H1 (cell line): ENCODE data around the gene MARCOL. TPM values are rescaled to one million over a fixed set of nuclear protein-coding genes. Genes with fewer than 3 reads are reported as not detected.

Experiments
- CTCF ChIA-PET: fragments of 300-600 bp; sonication (Branson Sonifier 250); formaldehyde crosslinking; loops from one replicate; lab custom pipeline; 2021; ENCODE audit not compliant: partially characterized antibody; lab: Charles Lee
- POLR2A ChIA-PET: fragments of 300-600 bp; sonication (Branson Sonifier 250); formaldehyde crosslinking; loops from one replicate; lab custom pipeline; 2021; ENCODE audit warnings: inconsistent platforms; ENCODE audit not compliant: partially characterized antibody; lab: Charles Lee
- DNase-seq, 2 experiments: peaks; one replicate each; pipeline versions ENCODE4 v3.0.0 to v3.0.0-alpha.2; 2010 to 2022; ENCODE audit warnings: low spot score in 2 of 2, low read depth in 1 of 2, mixed read lengths in 1 of 2
- FAIRE-seq: peaks from 2 replicates; lab custom pipeline; 2011; peaks lifted over from hg19 to GRCh38; lab: Jason Lieb, UNC
- H2AFZ ChIP-seq: 2 replicates; pipeline ENCODE4 v1.8.1; 2012; ENCODE audit warnings: low read length, inconsistent platforms
- H2AK5ac ChIP-seq: 2 replicates; pipeline ENCODE4 v1.6.1; 2013; ENCODE audit warnings: low read depth, low read length
- H2BK120ac ChIP-seq: replicated peaks from 2 replicates; pipeline ENCODE3; 2013; ENCODE audit warnings: low read depth, low read length, inconsistent platforms
- H2BK12ac ChIP-seq: 2 replicates; pipeline ENCODE4 v1.6.1; 2013; ENCODE audit warnings: low read depth, low read length
- H2BK15ac ChIP-seq: 2 replicates; pipeline ENCODE4 v1.6.1; 2013; ENCODE audit warnings: low read length
- H2BK20ac ChIP-seq: 2 replicates; pipeline ENCODE4 v1.6.1; 2013; ENCODE audit warnings: low read length
- H2BK5ac ChIP-seq: 2 replicates; pipeline ENCODE4 v1.6.1; 2013; ENCODE audit warnings: low read depth, low read length
- H3K14ac ChIP-seq: 2 replicates; pipeline ENCODE4 v1.6.1; 2013; ENCODE audit warnings: inconsistent platforms; ENCODE audit not compliant: insufficient read length
- H3K18ac ChIP-seq: 2 replicates; pipeline ENCODE4 v1.6.1; 2013; ENCODE audit warnings: low read length; ENCODE audit errors: extremely low read depth
- H3K23ac ChIP-seq: 2 replicates; pipeline ENCODE4 v1.6.1; 2013; ENCODE audit warnings: inconsistent platforms; ENCODE audit not compliant: insufficient read length
- H3K23me2 ChIP-seq: 2 replicates; pipeline ENCODE4 v1.6.1; 2013; ENCODE audit warnings: low read depth, low read length
- H3K27ac ChIP-seq: 2 replicates; pipeline ENCODE4 v1.6.1; 2011; ENCODE audit warnings: low read depth, low read length, inconsistent platforms
- H3K27me3 ChIP-seq, 4 experiments: replicated peaks in 1 of 4; 1 replicate in 1 of 4; 2 replicates in 3 of 4; pipeline versions ENCODE4 v1.6.1 to v1.8.1; 2011 to 2013; ENCODE audit warnings: low read length in 3 of 4, mild to moderate bottlenecking in 3 of 4, inconsistent platforms in 2 of 4, mixed read lengths in 2 of 4, moderate library complexity in 1 of 4; ENCODE audit not compliant: control insufficient read depth in 3 of 4, insufficient read depth in 3 of 4; ENCODE audit errors: extremely low read depth in 1 of 4
- H3K36me3 ChIP-seq, 4 experiments: 2 replicates each; pipeline versions ENCODE4 v1.6.1 to v1.8.1; 2011 to 2013; ENCODE audit warnings: mild to moderate bottlenecking in 4 of 4, low read length in 3 of 4, moderate library complexity in 2 of 4, control low read depth in 1 of 4, inconsistent platforms in 1 of 4; ENCODE audit not compliant: insufficient read depth in 4 of 4, control insufficient read depth in 2 of 4
- H3K4ac ChIP-seq: replicated peaks from 2 replicates; pipeline ENCODE3; 2013; ENCODE audit warnings: low read length, low read depth, mixed read lengths, inconsistent platforms; ENCODE audit not compliant: insufficient read length
- H3K4me1 ChIP-seq, 4 experiments: replicated peaks in 1 of 4; 1 replicate in 1 of 4; 2 replicates in 3 of 4; pipeline versions ENCODE4 v1.6.1 to v1.8.1; 2011 to 2013; ENCODE audit warnings: low read length in 3 of 4, inconsistent platforms in 2 of 4, mixed read lengths in 1 of 4; ENCODE audit not compliant: insufficient read depth in 4 of 4, control insufficient read depth in 3 of 4
- H3K4me2 ChIP-seq, 2 experiments: 2 replicates each; pipeline versions ENCODE4 v1.6.1 to v1.8.1; 2011 to 2013; ENCODE audit warnings: low read depth in 2 of 2, low read length in 2 of 2, control low read depth in 1 of 2, inconsistent platforms in 1 of 2, mild to moderate bottlenecking in 1 of 2; ENCODE audit not compliant: insufficient read depth in 1 of 2
- H3K4me3 ChIP-seq, 4 experiments: fragments of 200-600, 300-600 bp in 1 of 4; sonication (generic), shearing (Covaris generic), sonication (Bioruptor Twin) in 1 of 4; 2 replicates each; pipeline versions ENCODE4 v1.5.1 to v1.8.1; 2011 to 2016; ENCODE audit warnings: low read length in 4 of 4, low read depth in 3 of 4, control low read depth in 2 of 4, inconsistent platforms in 2 of 4, mild to moderate bottlenecking in 2 of 4, mixed read lengths in 1 of 4, moderate library complexity in 1 of 4; ENCODE audit not compliant: insufficient read depth in 2 of 4; ENCODE audit errors: extremely low read depth in 1 of 4
- H3K56ac ChIP-seq: replicated peaks from 2 replicates; pipeline ENCODE3; 2013; ENCODE audit warnings: low read depth, mild to moderate bottlenecking, mixed read lengths, low read length, inconsistent platforms; ENCODE audit not compliant: insufficient read length
- H3K79me1 ChIP-seq: 2 replicates; pipeline ENCODE4 v1.6.1; 2013; ENCODE audit warnings: low read depth, low read length, control low read depth
- H3K79me2 ChIP-seq, 2 experiments: 2 replicates each; pipeline versions ENCODE4 v1.6.1 to v1.8.1; 2012 to 2013; ENCODE audit warnings: low read length in 2 of 2, mild to moderate bottlenecking in 2 of 2, inconsistent platforms in 1 of 2; ENCODE audit not compliant: insufficient read depth in 2 of 2, control insufficient read depth in 1 of 2
- H3K9ac ChIP-seq, 4 experiments: replicated peaks in 1 of 4; 1 replicate in 1 of 4; 2 replicates in 3 of 4; pipeline versions ENCODE4 v1.6.1 to v1.8.1; 2011 to 2013; ENCODE audit warnings: low read depth in 3 of 4, low read length in 3 of 4, control low read depth in 2 of 4, mild to moderate bottlenecking in 2 of 4, moderate library complexity in 2 of 4, inconsistent platforms in 1 of 4; ENCODE audit errors: extremely low read depth in 1 of 4
- H3K9me3 ChIP-seq, 2 experiments: 2 replicates each; pipeline versions ENCODE4 v1.6.1 to v1.8.1; 2012 to 2013; ENCODE audit warnings: mild to moderate bottlenecking in 2 of 2, moderate library complexity in 2 of 2, control low read depth in 1 of 2, inconsistent platforms in 1 of 2, low read depth in 1 of 2, low read length in 1 of 2, mixed read lengths in 1 of 2; ENCODE audit not compliant: insufficient read depth in 2 of 2
- H4K20me1 ChIP-seq, 2 experiments: replicated peaks in 1 of 2; 2 replicates each; pipeline versions ENCODE3 to v1.8.1; 2011 to 2013; ENCODE audit warnings: inconsistent platforms in 2 of 2, low read length in 2 of 2, mild to moderate bottlenecking in 1 of 2; ENCODE audit not compliant: insufficient read depth in 2 of 2, control insufficient read depth in 1 of 2
- H4K5ac ChIP-seq: 2 replicates; pipeline ENCODE4 v1.6.1; 2013; ENCODE audit warnings: low read length, low read depth, mixed read lengths, inconsistent platforms; ENCODE audit not compliant: insufficient read length
- H4K8ac ChIP-seq: 2 replicates; pipeline ENCODE4 v1.8.0; 2013; ENCODE audit warnings: mild to moderate bottlenecking, moderate library complexity, low read length, inconsistent platforms; ENCODE audit not compliant: insufficient read depth; ENCODE audit errors: extremely low read depth
- H4K91ac ChIP-seq: replicated peaks from 2 replicates; pipeline ENCODE3; 2013; ENCODE audit warnings: low read length, mixed read lengths, inconsistent platforms; ENCODE audit not compliant: insufficient read length
- ATF2 ChIP-seq: IDR thresholded peaks from 2 replicates; pipeline ENCODE4 v1.6.1; 2012; ENCODE audit warnings: low read length, inconsistent platforms
- BACH1 ChIP-seq: IDR thresholded peaks from 2 replicates; pipeline ENCODE4 v1.6.1; 2012; ENCODE audit warnings: low read length, improper control_type of control experiment
- CHD2 ChIP-seq: IDR thresholded peaks from 2 replicates; pipeline ENCODE4 v1.6.1; 2012; ENCODE audit warnings: low read length, improper control_type of control experiment
- CREB1 ChIP-seq: IDR thresholded peaks from 2 replicates; pipeline ENCODE4 v1.6.1; 2012; ENCODE audit warnings: inconsistent platforms
- EGR1 ChIP-seq: IDR thresholded peaks from 2 replicates; pipeline ENCODE4 v1.6.1; 2011; ENCODE audit warnings: low read depth, low read length, borderline replicate concordance
- MAFK ChIP-seq: IDR thresholded peaks from 2 replicates; pipeline ENCODE4 v1.6.1; 2012; ENCODE audit warnings: low read depth, mild to moderate bottlenecking, improper control_type of control experiment, low read length
- POU5F1 ChIP-seq: IDR thresholded peaks from 2 replicates; pipeline ENCODE4 v1.6.1; 2011; ENCODE audit warnings: low read depth, mild to moderate bottlenecking, low read length, moderate library complexity
- RBBP5 ChIP-seq: IDR thresholded peaks from 2 replicates; pipeline ENCODE4 v1.7.1; 2012; ENCODE audit warnings: low read depth, mild to moderate bottlenecking, inconsistent platforms, low read length, moderate library complexity, borderline replicate concordance
- SIRT6 ChIP-seq: IDR thresholded peaks from one replicate; pipeline ENCODE4 v1.7.1; 2012; ENCODE audit warnings: low read length, inconsistent platforms
- SP4 ChIP-seq: IDR thresholded peaks from 2 replicates; pipeline ENCODE4 v1.6.1; 2012; ENCODE audit warnings: low read length, inconsistent platforms
- TAF1 ChIP-seq: IDR thresholded peaks from 2 replicates; pipeline ENCODE4 v1.6.1; 2011; ENCODE audit warnings: mild to moderate bottlenecking, low read depth, low read length
- TBP ChIP-seq: IDR thresholded peaks from 2 replicates; pipeline ENCODE4 v1.6.1; 2011; ENCODE audit warnings: low read depth, low read length, improper control_type of control experiment
- WGBS, 2 experiments: shearing (Covaris generic) in 1 of 2; methylation state at CpG; one replicate each; pipeline versions ENCODE4 v1.1.6 to v1.1.7; 2013 to 2015; ENCODE audit warnings: low lambda C conversion rate in 2 of 2, mixed read lengths in 2 of 2, inconsistent platforms in 1 of 2, low coverage in 1 of 2, missing lambda C conversion rate in 1 of 2; ENCODE audit not compliant: insufficient replicate concordance in 2 of 2, insufficient coverage in 1 of 2, insufficient read length in 1 of 2; ENCODE audit errors: extremely low coverage in 1 of 2, missing lambda C conversion rate in 1 of 2; 5-methylcytosine and 5-hydroxymethylcytosine counted together
- long read RNA-seq, 2 experiments: library from RNA in 1 of 2; library from capped mRNA in 1 of 2; stranded (forward); transcript quantifications; one replicate each; pipeline ENCODE4 v2.0.0, GENCODE V29; 2021; ENCODE audit warnings: inconsistent platforms in 1 of 2
- polyA minus RNA-seq, 3 experiments: library from RNA; depleted of rRNA, polyadenylated mRNA; stranded (reverse); fragments of >200 nt; gene quantifications; 1 replicate in 2 of 3; 2 replicates in 1 of 3; pipeline ENCODE4 v1.2.3, GENCODE V29; 2011
- polyA plus RNA-seq, 7 experiments: library from polyadenylated mRNA; depleted of rRNA in 3 of 7; stranded (reverse) in 5 of 7; unstranded in 2 of 7; fragments of >200 nt in 5 of 7; fragments of 200-250 nt in 2 of 7; gene quantifications; 1 replicate in 5 of 7; 2 replicates in 1 of 7; 4 replicates in 1 of 7; pipeline versions ENCODE4 v1.2.1 to v1.2.3, GENCODE V29; 2011 to 2013; ENCODE audit warnings: missing spikeins in 2 of 7, mixed read lengths in 2 of 7
- total RNA-seq: library from RNA; stranded (reverse); fragmentation: NEBNext Ultra II Directional; extraction: Animal tissue kit (Norgen Biotek cat#: 25700); gene quantifications from 2 replicates; pipeline ENCODE4 v1.2.1, GENCODE V29; 2021

Gene MARCOL, protein sequence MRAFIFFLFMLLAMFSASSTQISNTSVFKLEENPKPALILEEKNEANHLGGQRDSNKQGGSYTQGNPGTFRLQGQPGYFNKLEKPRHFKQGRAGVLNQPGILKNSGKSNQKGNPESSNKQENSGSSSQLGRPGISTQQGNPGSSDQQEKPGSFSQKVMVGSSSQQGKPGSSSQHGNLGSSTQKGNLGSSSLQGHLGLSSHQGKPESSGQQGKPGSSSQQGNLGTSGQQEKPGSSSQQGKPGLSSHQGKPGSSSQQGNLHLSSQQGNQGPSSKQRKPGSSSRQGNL
- total RNA-seq (not detected in 2 replicates), polyA plus RNA-seq (2011; rRNA removed) (not detected in 2 replicates), polyA minus RNA-seq (2011; rRNA and poly(A)+ RNA removed) (not detected in 2 replicates)
- not detected for polyA plus RNA-seq (2011; cell fraction: cytosol; rRNA removed)
- polyA plus RNA-seq (2011; cell fraction: nucleus; rRNA removed), result not detected
- not detected in 4 replicates for polyA plus RNA-seq (2012, experiment 1 of 2)
- polyA plus RNA-seq (2012, experiment 2 of 2), result not detected
- not detected for polyA plus RNA-seq (2013, experiment 1 of 2)
- polyA plus RNA-seq (2013, experiment 2 of 2), result not detected
- not detected for polyA minus RNA-seq (2011; cell fraction: cytosol; rRNA and poly(A)+ RNA removed)
- not detected for polyA minus RNA-seq (2011; cell fraction: nucleus; rRNA and poly(A)+ RNA removed)
- long read RNA-seq, experiment 1, result 0 reads
- long read RNA-seq, experiment 2, result 0 reads

GRCh38 chr5:148238418-148238794 lies at the start of gene MARCOL:
TSS of gene MARCOL (plus strand) at chr5:148238525. CDS start at chr5:148238598, 73 bp downstream.
- H4K20me1 ChIP-seq, result no peaks in the 10 kb centered on the region
- H2AFZ ChIP-seq, result no peak within 1 kb of the TSS
- no peak within 1 kb of the TSS for H2BK20ac ChIP-seq
- DNase-seq (no peak), FAIRE-seq (no peak)
- H3K27ac ChIP-seq, result no peak within 1 kb of the TSS
- H3K27me3 ChIP-seq, result no peaks in the 10 kb centered on the region
- no peak within 1 kb of the TSS for H2BK12ac ChIP-seq
- no peaks in the 10 kb centered on the region for H3K23me2 ChIP-seq
- no peak within 1 kb of the TSS for H4K8ac ChIP-seq
- no peak within 1 kb of the TSS for H2BK120ac ChIP-seq
- no peak within 1 kb of the TSS for H3K14ac ChIP-seq
- H3K9me3 ChIP-seq, result no peaks in the 10 kb centered on the region
- no peak within 1 kb of the TSS for H3K4me3 ChIP-seq
- H3K9ac ChIP-seq, result no peak within 1 kb of the TSS
- POLR2A ChIA-PET, result no interaction called here
- 82% methylated on average over 2 of the region's 2 CpGs; no CpG with 5 or more reads in 1 of the 2 experiments for WGBS, 2 experiments
- no peak within 1 kb of the TSS for H4K91ac ChIP-seq
- H3K23ac ChIP-seq, result no peak within 1 kb of the TSS
- H3K4ac ChIP-seq, result no peak within 1 kb of the TSS
- H3K79me1 ChIP-seq, result no peaks in the 10 kb centered on the region
- no peak within 1 kb of the TSS for H2BK5ac ChIP-seq
- H2AK5ac ChIP-seq, result no peak within 1 kb of the TSS
- no peaks in the 10 kb centered on the region for H3K4me1 ChIP-seq
- H3K18ac ChIP-seq, result no peak within 1 kb of the TSS
- H3K56ac ChIP-seq, result no peak within 1 kb of the TSS
- H4K5ac ChIP-seq, result no peak within 1 kb of the TSS
- CTCF ChIA-PET, result interaction anchor here (0.6 to 1.3 kb wide), 2 partner anchors 39 to 52 kb away, joined by 3 read pairs; no protein-coding TSS in a partner anchor
- no peak within 1 kb of the TSS for H3K4me2 ChIP-seq
- H3K79me2 ChIP-seq, result no peaks in the 10 kb centered on the region
- no peak within 1 kb of the TSS for H2BK15ac ChIP-seq
- no peaks in the 10 kb centered on the region for H3K36me3 ChIP-seq
- TF ChIP-seq CHD2, result no peak
- no peak for TF ChIP-seq POU5F1
- TF ChIP-seq MAFK, result no peak
- TF ChIP-seq CREB1, result no peak
- TF ChIP-seq TBP, result no peak
- no peak for TF ChIP-seq RBBP5
- TF ChIP-seq SP4, result no peak
- TF ChIP-seq TAF1, result no peak
- no peak for TF ChIP-seq EGR1
- no peak for TF ChIP-seq SIRT6
- no peak for TF ChIP-seq ATF2
- TF ChIP-seq BACH1, result no peak
